NCI-H748 (cell line): ENCODE data around the gene ERF.

Source experiments
- DNase-seq: peaks from one replicate; lab custom pipeline; 2025; ENCODE audit not compliant: unreplicated experiment; lab: John Stamatoyannopoulos, UW

ERF gene

GRCh38 chr19:42242512-42243409 lies 12.2 kb downstream of the ERF start, which contains the start of gene GSK3A:
Gene GSK3A (minus strand): TSS chr19:42242602. CDS start chr19:42242465, 137 bp downstream.
- DNase-seq, result peak; percentile 100

- peak; percentile 43 for DNase-seq
Observed at GRCh38 chr19:42242069-42242511, 12.8 kb downstream of the ERF start.

DNA sequence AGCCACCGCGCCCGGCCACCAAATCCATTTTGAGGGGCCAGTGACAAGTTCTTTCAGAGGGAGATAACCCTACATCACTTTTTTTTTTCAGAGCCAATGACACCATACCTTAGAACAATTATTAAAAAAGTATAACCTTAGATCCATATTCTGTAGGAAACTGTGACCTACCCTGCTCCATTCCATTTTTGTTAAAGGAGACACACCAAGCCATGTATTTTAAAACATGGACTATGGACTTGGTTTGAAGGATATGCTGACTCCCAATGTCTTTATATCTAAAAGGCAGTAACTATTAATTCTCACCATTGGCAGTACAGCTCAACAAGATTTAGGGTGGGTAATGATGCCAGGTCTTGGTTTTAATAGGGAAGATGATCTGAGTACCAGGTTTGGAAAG lies 13.6 kb downstream of the ERF start:
- DNase-seq, result no peak

DNA sequence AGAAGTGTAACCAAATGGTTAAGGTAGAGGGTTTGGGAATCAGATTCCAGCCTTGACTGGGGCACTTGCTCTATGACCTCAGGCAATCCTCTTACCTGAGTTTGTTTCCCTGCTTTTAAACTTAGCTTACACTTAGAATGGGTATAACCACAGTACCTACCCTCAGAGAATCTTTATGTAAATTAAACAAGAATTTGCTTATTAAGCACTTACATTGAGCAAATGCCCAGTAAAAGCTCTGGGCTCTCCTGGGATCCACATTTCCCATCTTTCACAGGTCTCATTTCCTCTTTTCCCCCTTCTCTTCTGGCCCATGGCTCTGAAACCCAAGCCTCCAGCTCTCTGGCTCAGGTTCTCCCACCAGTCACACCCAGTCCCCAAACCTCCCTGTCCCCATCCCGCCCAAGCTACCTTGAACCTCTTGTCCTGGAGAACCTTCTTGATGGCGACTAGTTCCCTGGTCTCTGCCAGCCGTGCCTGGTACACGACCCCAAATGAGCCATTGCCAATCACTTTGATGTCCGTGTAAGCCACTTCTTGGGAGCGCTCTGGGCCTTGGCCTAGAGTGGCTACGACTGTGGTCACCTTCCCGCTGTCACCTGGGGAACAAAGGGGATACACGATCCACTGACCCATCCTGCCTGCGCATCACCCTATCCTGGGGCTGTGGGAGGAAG lies 15.2 kb downstream of the ERF start:
- DNase-seq, result no peak

- no peak for DNase-seq
Observed at GRCh38 chr19:42235181-42235580, 19.7 kb downstream of the ERF start.

DNA sequence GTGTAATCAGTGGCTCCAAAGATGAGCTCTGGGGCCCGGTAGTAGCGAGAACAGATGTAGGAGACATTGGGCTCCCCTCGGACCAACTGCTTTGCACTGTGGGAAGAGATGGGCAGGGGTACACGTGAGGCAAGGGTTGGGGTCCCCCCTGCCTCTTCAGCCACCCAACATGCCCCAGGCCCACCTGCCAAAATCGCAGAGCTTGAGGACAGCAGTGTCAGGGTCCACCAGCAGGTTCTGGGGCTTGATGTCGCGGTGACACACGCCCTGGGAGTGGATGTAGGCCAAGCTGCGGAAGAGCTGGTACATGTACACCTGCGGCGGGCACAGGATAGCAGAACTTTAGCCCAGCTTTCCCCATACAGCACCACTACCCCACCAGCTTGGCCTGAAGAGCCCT lies 20.6 kb downstream of the ERF start:
- DNase-seq, result no peak

GRCh38 chr19:42233678-42234292 lies 21.1 kb downstream of the ERF start:
- no peak for DNase-seq

DNA sequence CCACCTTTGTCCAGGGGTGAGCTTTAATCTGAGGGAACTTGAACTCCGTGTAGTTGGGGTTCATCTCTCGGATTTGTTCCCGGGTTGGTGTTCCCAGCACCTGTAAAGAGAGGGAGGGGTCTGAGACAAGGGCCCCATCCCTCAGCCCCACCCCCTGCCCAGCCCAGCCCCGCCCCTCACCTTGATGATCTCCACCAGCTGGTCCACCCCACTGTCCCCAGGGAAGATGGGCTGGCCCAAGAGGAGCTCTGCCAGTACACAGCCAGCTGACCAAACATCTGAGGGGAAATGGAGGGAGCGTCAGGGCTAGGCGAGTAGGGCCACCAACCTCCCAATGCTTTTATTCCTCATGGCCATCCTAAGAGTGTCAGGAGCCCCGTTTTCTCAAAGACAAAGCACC lies 21.8 kb downstream of the ERF start:
- no peak for DNase-seq

DNA sequence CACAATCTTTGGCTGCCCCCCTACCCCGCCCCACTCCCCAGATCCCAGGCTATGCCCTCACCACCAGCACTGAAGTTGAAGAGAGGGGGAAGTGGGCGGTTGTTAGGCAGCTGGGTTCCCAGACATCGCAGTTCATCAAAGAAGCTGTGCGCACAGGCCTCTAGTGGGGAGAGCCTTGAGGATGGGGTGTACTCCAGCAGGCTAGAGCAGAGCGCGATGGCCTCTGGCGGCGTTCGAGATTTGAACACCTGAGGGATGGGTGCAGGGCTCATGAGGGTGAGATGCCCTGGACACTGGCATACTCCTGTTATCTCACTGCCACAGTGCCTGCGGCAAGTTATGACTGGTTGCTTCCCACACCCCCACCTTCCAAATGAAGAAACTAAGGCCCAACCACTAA lies 22.5 kb downstream of the ERF start:
- no peak for DNase-seq

DNA sequence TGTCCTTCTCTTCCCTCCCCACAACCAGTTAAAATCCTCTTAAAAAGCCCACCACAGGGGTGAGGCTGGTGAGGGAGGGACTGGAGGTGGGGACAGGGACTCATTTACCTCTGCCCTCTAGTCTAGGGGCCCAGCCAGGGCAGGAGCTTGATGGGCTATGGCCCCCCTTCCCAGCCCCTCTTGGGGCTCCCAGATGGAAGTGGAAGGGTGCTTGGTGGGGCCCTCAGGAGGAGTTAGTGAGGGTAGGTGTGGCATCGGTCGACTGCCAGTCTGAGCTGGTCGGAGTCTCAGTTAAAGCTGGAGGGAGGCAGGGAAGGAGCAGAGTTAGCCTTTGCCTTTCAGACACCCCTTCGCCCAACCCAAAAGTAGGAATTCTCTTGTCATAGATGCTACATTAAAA lies 24.4 kb downstream of the ERF start:
- no peak for DNase-seq

- DNase-seq, result no peak
Observed at GRCh38 chr19:42229855-42230351, 25.0 kb downstream of the ERF start.

- no peak for DNase-seq
Observed at GRCh38 chr19:42229301-42229854, 25.6 kb downstream of the ERF start.

DNA sequence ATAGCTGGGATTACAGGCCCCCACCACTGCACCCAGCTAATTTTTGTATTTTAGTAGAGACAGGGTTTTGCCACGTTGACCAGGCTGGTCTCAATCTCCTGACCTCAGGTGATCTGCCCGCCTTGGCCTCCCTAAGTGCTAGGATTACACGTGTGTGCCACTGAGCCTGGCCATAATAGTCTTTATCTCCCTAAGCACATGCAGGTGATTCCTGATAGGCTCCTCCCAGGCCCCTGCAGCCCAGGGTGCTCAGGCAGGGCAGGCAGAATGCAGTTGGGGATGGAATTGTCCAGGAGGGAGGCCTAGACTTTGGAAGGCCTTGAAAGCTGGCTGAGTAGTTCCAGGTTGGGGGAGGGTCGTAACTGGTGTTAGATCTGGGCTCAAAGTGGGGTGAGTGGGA lies 26.3 kb downstream of the ERF start:
- DNase-seq, result no peak

GRCh38 chr19:42226886-42227285 lies 28.0 kb downstream of the ERF start:
- no peak for DNase-seq

DNA sequence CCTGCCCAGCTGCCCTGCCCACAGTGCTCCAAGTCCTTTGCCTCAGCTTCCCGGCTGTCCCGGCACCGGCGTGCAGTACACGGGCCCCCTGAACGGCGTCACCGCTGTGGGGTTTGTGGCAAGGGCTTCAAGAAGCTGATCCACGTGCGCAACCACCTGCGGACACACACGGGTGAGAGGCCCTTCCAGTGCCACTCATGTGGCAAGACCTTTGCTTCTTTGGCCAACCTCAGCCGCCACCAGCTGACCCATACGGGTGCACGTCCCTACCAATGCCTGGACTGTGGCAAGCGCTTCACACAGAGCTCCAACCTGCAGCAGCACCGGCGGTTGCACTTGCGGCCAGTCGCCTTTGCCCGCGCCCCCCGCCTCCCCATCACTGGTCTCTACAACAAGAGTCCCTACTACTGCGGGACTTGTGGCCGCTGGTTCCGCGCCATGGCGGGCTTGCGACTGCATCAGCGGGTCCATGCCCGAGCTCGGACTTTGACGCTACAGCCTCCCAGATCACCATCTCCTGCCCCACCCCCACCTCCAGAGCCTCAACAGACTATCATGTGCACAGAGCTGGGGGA lies 29.1 kb downstream of the ERF start:
- no peak for DNase-seq

DNA sequence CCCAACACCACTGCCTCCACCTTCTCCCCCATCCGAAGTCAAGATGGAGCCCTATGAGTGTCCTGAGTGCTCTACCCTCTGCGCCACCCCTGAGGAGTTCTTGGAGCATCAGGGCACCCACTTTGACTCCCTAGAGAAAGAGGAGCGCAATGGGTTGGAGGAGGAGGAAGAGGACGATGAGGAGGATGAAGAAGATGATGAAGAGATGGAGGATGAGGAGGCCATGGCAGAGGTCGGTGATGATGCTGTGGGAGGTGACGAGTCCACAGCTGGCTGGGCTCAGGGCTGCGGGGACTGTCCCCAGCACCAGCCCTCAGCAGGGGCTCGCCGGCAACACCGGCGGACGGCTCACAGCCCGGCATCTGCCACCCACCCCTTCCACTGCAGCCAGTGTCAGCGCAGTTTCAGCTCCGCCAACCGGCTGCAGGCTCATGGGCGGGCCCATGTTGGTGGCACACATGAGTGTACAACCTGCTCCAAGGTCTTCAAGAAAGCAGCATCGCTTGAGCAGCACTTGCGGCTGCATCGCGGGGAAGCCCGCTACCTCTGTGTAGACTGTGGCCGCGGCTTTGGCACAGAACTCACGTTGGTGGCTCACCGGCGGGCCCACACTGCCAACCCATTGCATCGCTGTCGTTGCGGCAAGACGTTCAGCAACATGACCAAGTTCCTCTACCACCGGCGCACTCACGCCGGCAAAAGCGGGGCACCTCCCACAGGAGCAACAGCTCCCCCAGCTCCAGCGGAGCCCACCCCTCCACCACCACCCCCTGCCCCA lies 29.8 kb downstream of the ERF start:
- no peak for DNase-seq

DNA sequence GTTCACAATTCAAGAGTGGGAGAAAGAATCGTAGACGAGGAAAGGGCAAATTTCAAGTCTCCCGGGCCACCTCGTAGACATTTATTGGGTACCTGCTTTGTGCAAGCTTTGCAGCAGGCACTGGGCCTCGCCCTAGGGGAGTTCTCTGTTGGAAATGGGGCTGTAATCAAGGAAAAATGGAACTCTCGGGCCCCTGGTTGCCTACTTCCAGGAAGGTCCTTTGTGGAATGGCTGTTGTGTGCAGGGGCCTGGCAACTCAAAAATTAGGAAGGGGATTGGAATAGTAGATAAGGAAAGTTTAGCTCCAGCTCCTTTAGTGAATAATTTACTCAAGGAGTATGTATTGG lies 34.2 kb downstream of the ERF start:
- DNase-seq, result no peak

- peak; percentile 100 for DNase-seq
Observed at GRCh38 chr19:42219812-42220750, 34.8 kb downstream of the ERF start, which contains the start of gene ZNF526. Gene ZNF526 (plus strand): TSS chr19:42220312. CDS start chr19:42224404, 4,092 bp downstream.
